HL-60/S4 (cell line): ENCODE data around the gene GAREM2.
"Not testable (repeated sequence)": the region's sequence is repeated elsewhere in the genome, so short reads cannot be mapped to it uniquely, and the experiment has no call there.

Experiments
- in situ Hi-C: fragments of 300-500 bp; cut with MboI; formaldehyde crosslinking; loops from 2 replicates; pipeline ENCODE4 v1.14.3; 2022; ENCODE audit warnings: low sequenced_read_pairs

Gene GAREM2

GRCh38 chr2:26172871-26173775, at the start of gene GAREM2:
GAREM2 (plus strand) TSS chr2:26173088; CDS start chr2:26173221, 133 bp downstream.
- in situ Hi-C loops: no loop called here

GRCh38 chr2:26123426-26123825, 49.5 kb upstream of the GAREM2 start:
- in situ Hi-C loops: no loop called here

- in situ Hi-C loops: no loop called here
Measured at GRCh38 chr2:26126074-26126473, 46.8 kb upstream of the GAREM2 start.

GRCh38 chr2:26128176-26128575, 44.7 kb upstream of the GAREM2 start:
- in situ Hi-C loops: no loop called here

GRCh38 chr2:26130763-26131162, 42.1 kb upstream of the GAREM2 start:
- in situ Hi-C loops: no loop called here

GRCh38 chr2:26136451-26136850, 36.4 kb upstream of the GAREM2 start:
- in situ Hi-C loops: no loop called here

- in situ Hi-C loops: loop anchor here (10.0 kb wide), 2 partner anchors 145 to 535 kb away; no protein-coding TSS in a partner anchor
Measured at GRCh38 chr2:26139269-26140183, 33.4 kb upstream of the GAREM2 start.

GRCh38 chr2:26141145-26141769, 31.6 kb upstream of the GAREM2 start:
- in situ Hi-C loops: loop anchor here (10.0 kb wide), 2 partner anchors 146 to 536 kb away; no protein-coding TSS in a partner anchor

GRCh38 chr2:26144031-26144430, 28.9 kb upstream of the GAREM2 start:
- in situ Hi-C loops: loop anchor here (10.0 kb wide), 2 partner anchors 149 to 539 kb away; no protein-coding TSS in a partner anchor

- in situ Hi-C loops: loop anchor here (5.0 to 10.0 kb wide), 3 partner anchors 150 to 540 kb away; no protein-coding TSS in a partner anchor
Measured at GRCh38 chr2:26144953-26145680, 27.8 kb upstream of the GAREM2 start.

- in situ Hi-C loops: loop anchor here (5.0 to 10.0 kb wide), 3 partner anchors 154 to 544 kb away; no protein-coding TSS in a partner anchor
Measured at GRCh38 chr2:26148501-26148900, 24.4 kb upstream of the GAREM2 start.

- in situ Hi-C loops: no loop called here
Measured at GRCh38 chr2:26150243-26150642, 22.6 kb upstream of the GAREM2 start.

GRCh38 chr2:26157580-26157979, 15.3 kb upstream of the GAREM2 start:
- in situ Hi-C loops: no loop called here

GRCh38 chr2:26161926-26162325, 11.0 kb upstream of the GAREM2 start:
- in situ Hi-C loops: no loop called here

GRCh38 chr2:26162963-26163362, 9.9 kb upstream of the GAREM2 start:
- in situ Hi-C loops: no loop called here

- in situ Hi-C loops: no loop called here
Measured at GRCh38 chr2:26164231-26164630, 8.7 kb upstream of the GAREM2 start.

GRCh38 chr2:26164641-26165211, 8.2 kb upstream of the GAREM2 start:
- in situ Hi-C loops: no loop called here

- in situ Hi-C loops: no loop called here
Measured at GRCh38 chr2:26165403-26165802, 7.5 kb upstream of the GAREM2 start.

GRCh38 chr2:26166541-26166940, 6.3 kb upstream of the GAREM2 start:
- in situ Hi-C loops: not testable (repeated sequence)

GRCh38 chr2:26168785-26169184, 4.1 kb upstream of the GAREM2 start:
- in situ Hi-C loops: no loop called here
